ENCODE results near the gene VPS13D.

- TF ChIP-seq CTCF (IDR thresholded peaks at IDR 0.05; ENCODE audit: low read depth, low read length) (no peak), MAX (IDR thresholded peaks at IDR 0.05; ENCODE audit: low read depth, low read length) (no peak)
Observed at GRCh38 chr1:12369258-12369657, 139.4 kb downstream of the VPS13D start.
